Sigmoid colon (tissue), 4 donors: ENCODE data around the gene PLPP3.

ENCODE experiments used
- CTCF ChIP-seq, 4 experiments: fragments of 450-650 bp in 3 of 4; fragments of 200-600 bp in 1 of 4; IDR thresholded peaks; one replicate each; pipeline ENCODE4 v1.5.1; 2016 to 2019; ENCODE audit warnings: antibody characterized with exemption in 4 of 4, mild to moderate bottlenecking in 3 of 4, moderate library complexity in 2 of 4
- EP300 ChIP-seq, 4 donors: sonication (generic); formaldehyde crosslinking; IDR thresholded peaks; one replicate each; pipeline ENCODE4 v1.6.1; 2017; ENCODE audit warnings: antibody characterized with exemption in 4 of 4
- POLR2A ChIP-seq, 2 donors: fragments of 450-650 bp; IDR thresholded peaks; one replicate each; pipeline ENCODE4 v1.6.1; 2016; ENCODE audit warnings: antibody characterized with exemption in 2 of 2, mild to moderate bottlenecking in 2 of 2, moderate library complexity in 2 of 2
- POLR2AphosphoS5 ChIP-seq, 4 donors: sonication (generic); formaldehyde crosslinking; IDR thresholded peaks; one replicate each; pipeline ENCODE4 v1.6.1; 2017; ENCODE audit warnings: antibody characterized with exemption in 4 of 4

GRCh38 chr1:56580771-56581170 is 1.4 kb upstream of the PLPP3 start:
- TF ChIP-seq CTCF (IDR thresholded peaks at IDR 0.05) (no peak), POLR2AphosphoS5 (IDR thresholded peaks at IDR 0.05) (no peak), EP300 (IDR thresholded peaks at IDR 0.05) (no peak), POLR2A (IDR thresholded peaks at IDR 0.05) (no peak)
